RWPE2 (cell line): ENCODE results near the gene ITGA5.

Experiments used
- ATAC-seq: fragments of 200-7000 bp; cut with Tn5 transposase; 3 replicates; pipeline ENCODE4 v1.9.1; 2021; ENCODE audit warnings: low read depth
- DNase-seq: peaks from one replicate; pipeline ENCODE4 v3.0.0-alpha.2; 2020; ENCODE audit warnings: low spot score
- H3K27ac ChIP-seq: fragments of 450-650 bp; 2 replicates; pipeline ENCODE4 v1.5.1; 2017; ENCODE audit warnings: mild to moderate bottlenecking; ENCODE audit not compliant: poor library complexity, severe bottlenecking
- H3K27me3 ChIP-seq: fragments of 250-450 bp; sonication (Bioruptor Pico); 2 replicates; pipeline ENCODE4 v1.5.1; 2021; ENCODE audit warnings: mild to moderate bottlenecking, moderate library complexity; ENCODE audit not compliant: insufficient read depth, poor library complexity, severe bottlenecking
- H3K36me3 ChIP-seq: fragments of 250-450 bp; sonication (Bioruptor Pico); 2 replicates; pipeline ENCODE4 v1.5.1; 2020; ENCODE audit warnings: low read depth, mild to moderate bottlenecking, moderate library complexity
- H3K4me1 ChIP-seq: fragments of 250-450 bp; sonication (Bioruptor Pico); 2 replicates; pipeline ENCODE4 v1.5.1; 2021; ENCODE audit warnings: mild to moderate bottlenecking, moderate library complexity; ENCODE audit not compliant: insufficient read depth, poor library complexity, severe bottlenecking
- H3K4me3 ChIP-seq: fragments of 250-450 bp; sonication (Bioruptor Pico); 2 replicates; pipeline ENCODE4 v1.5.1; 2021; ENCODE audit warnings: mild to moderate bottlenecking, moderate library complexity; ENCODE audit not compliant: severe bottlenecking
- H3K9me3 ChIP-seq: fragments of 250-450 bp; sonication (Bioruptor Pico); 2 replicates; pipeline ENCODE4 v1.5.1; 2021; ENCODE audit warnings: mild to moderate bottlenecking, moderate library complexity; ENCODE audit not compliant: severe bottlenecking
- TF ChIP-seq, protein P1 (sequence below): fragments of 450-650 bp; IDR thresholded peaks from one replicate; pipeline ENCODE4 v1.5.1; 2017; ENCODE audit warnings: mild to moderate bottlenecking, moderate library complexity; ENCODE audit not compliant: poor library complexity, severe bottlenecking

The ITGA5 gene

GRCh38 chr12:54384591-54385041 lies 34.5 kb downstream of the ITGA5 start, which contains the start of gene ZNF385A:
Gene ZNF385A, minus strand, starts transcription at chr12:54384733. Its CDS starts 219 bp downstream, at chr12:54384514.
- Histone ChIP-seq H3K36me3 (peaks cover 42% of the 10 kb centered on the region), H3K4me3 (no peak within 1 kb of the TSS), H3K4me1 (peaks cover 32% of the 10 kb centered on the region), H3K27ac (peak within 1 kb of the TSS; percentile 33), H3K27me3 (no peaks in the 10 kb centered on the region), H3K9me3 (no peaks in the 10 kb centered on the region)
- no peak for DNase-seq
- no peak for ATAC-seq
- TF ChIP-seq, protein P1, sequence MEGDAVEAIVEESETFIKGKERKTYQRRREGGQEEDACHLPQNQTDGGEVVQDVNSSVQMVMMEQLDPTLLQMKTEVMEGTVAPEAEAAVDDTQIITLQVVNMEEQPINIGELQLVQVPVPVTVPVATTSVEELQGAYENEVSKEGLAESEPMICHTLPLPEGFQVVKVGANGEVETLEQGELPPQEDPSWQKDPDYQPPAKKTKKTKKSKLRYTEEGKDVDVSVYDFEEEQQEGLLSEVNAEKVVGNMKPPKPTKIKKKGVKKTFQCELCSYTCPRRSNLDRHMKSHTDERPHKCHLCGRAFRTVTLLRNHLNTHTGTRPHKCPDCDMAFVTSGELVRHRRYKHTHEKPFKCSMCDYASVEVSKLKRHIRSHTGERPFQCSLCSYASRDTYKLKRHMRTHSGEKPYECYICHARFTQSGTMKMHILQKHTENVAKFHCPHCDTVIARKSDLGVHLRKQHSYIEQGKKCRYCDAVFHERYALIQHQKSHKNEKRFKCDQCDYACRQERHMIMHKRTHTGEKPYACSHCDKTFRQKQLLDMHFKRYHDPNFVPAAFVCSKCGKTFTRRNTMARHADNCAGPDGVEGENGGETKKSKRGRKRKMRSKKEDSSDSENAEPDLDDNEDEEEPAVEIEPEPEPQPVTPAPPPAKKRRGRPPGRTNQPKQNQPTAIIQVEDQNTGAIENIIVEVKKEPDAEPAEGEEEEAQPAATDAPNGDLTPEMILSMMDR: no peak

DNA sequence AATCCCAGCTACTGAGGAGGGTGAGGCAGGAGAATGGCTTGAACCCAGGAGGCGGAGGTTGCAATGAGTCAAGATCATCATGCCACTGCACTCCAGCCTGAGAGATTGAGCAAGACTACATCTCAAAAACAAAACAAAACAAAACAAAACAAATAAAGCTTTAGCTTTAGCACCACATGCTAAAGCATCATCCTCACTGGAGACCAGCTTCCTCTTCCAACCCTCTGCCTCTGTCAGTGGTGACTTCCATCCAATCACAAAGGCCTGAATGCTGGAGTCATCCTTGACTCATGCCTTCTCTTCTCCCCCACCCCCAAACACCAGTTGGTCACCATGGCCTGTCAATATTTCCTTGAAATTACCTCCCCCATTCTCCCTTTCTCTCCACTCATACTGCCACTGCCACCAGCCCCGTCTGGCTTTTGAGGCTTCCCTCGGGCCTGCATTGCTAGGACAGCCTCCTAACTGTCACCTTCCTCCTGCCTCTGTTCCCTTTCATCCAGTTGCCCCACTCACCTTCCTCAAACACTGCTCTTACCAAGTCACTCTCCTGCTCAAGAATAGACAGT lies 35.9 kb downstream of the ITGA5 start:
- TF ChIP-seq, protein P1: no peak
- H3K36me3 ChIP-seq: peaks cover 52% of the 10 kb centered on the region
- H3K27me3 ChIP-seq: no peaks in the 10 kb centered on the region
- DNase-seq (no peak), ATAC-seq (peak; percentile 88)
- peak overlapping the region; percentile 33 for H3K27ac ChIP-seq
- peaks cover 21% of the 10 kb centered on the region for H3K4me1 ChIP-seq
- H3K4me3 ChIP-seq: no peak overlapping the region
- no peaks in the 10 kb centered on the region for H3K9me3 ChIP-seq

GRCh38 chr12:54381136-54381535 lies 37.9 kb downstream of the ITGA5 start:
- DNase-seq (no peak), ATAC-seq (no peak)
- no peak overlapping the region for H3K27ac ChIP-seq
- H3K27me3 ChIP-seq: no peaks in the 10 kb centered on the region
- TF ChIP-seq, protein P1: no peak
- no peak overlapping the region for H3K4me3 ChIP-seq
- H3K4me1 ChIP-seq: peaks cover 14% of the 10 kb centered on the region
- H3K36me3 ChIP-seq: peaks cover 69% of the 10 kb centered on the region
- no peaks in the 10 kb centered on the region for H3K9me3 ChIP-seq

- Histone ChIP-seq H3K4me1 (peaks cover 16% of the 10 kb centered on the region), H3K27me3 (no peaks in the 10 kb centered on the region), H3K36me3 (peaks cover 75% of the 10 kb centered on the region), H3K27ac (no peak overlapping the region), H3K4me3 (no peak overlapping the region), H3K9me3 (no peaks in the 10 kb centered on the region)
- DNase-seq (peak; percentile 83), ATAC-seq (peak; percentile 72)
- TF ChIP-seq, protein P1: peak; percentile 98
Observed at GRCh38 chr12:54379398-54380201, 39.5 kb downstream of the ITGA5 start.
